ENCODE data around the gene TPM1.
"Not testable (repeated sequence)": the region's sequence is repeated elsewhere in the genome, so short reads cannot be mapped to it uniquely, and the experiment has no call there.

TPM1 gene

DNA sequence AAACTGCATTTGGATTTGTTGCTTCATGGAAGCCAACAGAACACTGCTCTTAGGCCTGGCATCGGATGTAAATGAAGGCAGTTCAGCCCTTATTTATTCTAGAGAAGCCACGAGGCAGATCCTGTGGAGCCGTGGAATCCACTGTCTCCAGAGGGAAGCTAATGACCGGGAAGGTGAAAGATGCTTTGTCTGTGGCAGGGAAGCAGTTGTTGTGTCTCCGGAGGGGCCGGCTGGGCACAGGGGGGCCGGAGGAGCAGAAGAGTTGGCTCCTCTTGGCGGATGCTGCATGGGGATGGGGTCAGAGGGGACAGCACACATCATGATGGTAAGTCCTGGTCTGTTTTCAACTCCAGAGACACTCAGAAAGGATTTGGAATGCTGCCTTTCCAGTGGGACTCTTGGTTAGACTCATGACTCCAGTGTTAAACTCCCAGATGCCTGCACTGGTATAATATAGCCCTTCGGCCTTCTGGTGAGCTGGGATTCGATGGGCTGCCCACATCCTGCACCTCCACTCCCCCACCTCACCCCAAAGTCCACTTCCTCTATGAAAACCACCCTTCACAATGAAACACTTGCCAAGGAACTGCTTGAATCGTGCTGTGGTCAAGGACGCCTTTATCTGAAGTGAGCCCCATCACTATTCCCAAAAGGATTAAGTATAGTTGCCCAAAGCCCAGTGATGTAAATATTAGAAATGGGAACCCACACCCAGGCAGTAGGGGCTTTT lies 33.6 kb downstream of the TPM1 start:
- DNase-seq = no peak

DNA sequence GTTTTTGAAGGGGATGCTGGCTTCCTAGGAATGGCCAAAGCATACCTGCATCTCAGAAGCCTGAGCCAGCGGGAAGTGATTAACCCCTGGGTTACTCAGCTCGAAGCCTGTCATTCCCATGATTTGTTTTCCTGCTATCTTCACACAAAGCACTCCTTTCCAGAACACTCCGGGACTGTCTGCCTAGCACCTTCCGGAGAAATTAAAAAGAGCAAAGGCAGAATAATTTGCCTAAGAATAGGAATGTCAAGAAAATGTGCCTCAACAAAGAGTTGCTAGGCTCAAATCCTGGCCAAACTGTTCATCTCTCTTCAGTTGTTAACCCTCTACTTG lies 34.1 kb downstream of the TPM1 start:
- no peak for DNase-seq

DNA sequence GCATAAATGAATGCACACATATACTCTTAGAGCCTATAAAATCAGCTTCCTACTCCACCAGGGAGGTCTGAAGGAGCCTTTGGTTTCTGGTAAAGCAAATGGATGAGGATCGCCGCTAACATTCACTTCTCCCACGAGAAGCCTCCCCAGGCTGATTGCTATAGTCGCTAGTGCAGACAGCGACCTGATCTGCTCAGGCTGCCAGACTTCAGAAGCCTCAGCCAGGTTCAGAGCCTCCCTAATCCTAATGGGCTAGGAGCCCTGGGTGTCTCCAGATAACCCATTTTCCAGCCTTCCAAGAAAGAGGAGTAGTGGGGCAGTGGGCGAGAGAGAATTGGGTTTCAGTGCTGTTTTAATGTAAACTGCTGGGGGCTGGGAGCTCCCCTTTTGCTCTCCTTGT lies 35.4 kb downstream of the TPM1 start:
- no peak for DNase-seq

DNA sequence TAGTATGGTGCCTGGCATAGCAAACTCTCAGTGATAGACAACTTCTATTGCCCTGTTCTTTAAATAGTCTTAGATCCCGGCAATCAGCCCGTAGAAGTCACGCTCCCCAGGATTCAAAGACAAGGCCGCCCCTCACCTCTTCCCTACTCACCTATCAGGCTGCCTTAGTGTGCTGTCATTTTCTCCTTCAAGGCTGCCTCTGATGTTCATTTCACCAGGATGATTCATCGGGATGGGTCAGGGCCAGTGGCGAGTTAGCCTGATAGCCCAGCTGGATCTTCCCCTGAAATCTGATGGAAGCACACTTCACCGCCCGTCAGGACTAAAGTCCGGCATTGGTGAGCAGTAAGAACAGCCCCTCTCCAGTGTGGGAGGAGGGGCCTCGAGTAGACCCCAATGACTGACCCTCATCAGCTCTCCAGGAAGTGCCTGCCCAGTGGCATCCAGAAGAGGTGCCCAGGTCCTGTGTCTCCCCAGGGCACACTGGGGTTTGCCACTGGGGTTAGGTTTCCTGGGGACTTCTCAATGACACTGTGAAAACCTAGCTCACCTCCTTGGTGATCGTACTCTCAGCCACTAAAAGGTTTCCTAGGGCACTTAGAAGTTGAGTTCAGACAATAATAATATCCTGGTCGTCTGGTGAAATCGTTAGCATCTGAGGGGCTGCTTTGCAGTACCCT lies 37.5 kb downstream of the TPM1 start:
- DNase-seq = no peak

DNA sequence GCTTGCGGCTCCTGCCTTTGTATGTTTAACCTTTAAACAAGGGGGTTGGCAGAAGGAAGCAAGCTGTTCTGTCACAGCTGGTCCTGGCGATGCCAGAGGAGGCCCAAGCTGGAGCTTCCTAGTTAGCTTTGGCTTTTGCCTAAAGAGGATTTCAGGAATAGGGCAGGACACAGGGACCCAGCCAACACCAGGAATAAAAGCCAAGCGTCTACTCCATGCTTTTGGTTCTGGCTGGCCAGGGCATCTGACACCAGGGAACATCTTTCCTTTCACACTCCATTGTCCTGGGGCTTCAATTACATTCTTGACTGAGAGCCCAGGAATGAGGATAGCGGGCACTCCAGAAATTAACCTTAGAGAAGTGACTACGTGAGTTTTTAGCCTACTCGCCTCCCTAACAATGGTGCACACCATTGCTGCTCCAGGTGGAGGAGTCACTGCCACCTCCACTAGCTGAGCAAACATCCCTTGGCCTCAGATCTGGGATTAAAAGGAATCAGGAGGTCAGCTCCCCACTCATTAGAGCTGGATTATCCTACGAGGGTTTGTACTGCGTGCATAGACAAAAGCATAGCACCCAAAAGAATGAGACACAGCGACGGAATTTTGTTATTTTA lies 38.2 kb downstream of the TPM1 start:
- no peak for DNase-seq

DNA sequence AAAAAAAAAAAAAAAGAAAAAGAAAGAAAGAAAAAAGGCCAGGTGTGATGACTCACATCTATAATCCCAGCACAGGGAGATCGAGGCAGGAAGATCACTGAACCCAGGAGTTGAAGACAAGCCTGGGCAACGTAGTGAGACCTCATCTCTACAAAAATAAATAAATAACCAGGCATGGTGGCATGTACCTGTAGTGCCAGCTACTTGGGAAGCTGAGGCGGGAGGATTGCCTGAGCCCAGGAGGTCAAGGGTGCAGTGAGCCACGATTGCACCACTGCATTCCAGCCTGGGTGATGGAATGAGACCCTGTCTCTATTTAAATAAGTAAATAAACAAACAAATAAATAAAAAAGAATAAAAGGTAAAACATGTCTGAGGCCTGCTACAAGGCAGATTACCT lies 39.8 kb downstream of the TPM1 start:
- no peak for DNase-seq

DNA sequence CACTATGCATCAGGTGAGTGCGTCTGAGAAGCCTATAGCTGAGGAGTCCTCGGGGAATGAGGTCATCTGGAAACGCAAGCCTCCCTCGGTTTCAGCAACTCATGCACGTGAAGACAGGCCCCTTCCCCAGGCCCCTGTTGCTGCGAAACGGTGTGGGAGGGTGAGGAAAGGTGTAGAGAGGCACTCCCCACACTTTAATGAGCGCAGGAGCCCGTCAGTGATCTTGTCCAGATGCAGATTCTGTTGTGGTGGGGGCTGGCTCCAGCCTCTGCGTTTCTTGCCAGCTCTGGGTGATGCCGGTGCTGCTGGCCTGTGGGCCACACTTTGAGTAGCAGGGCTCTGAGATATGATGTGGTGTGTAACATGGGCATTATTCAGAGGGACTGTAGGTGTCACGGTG lies 40.5 kb downstream of the TPM1 start:
- DNase-seq = no peak

DNA sequence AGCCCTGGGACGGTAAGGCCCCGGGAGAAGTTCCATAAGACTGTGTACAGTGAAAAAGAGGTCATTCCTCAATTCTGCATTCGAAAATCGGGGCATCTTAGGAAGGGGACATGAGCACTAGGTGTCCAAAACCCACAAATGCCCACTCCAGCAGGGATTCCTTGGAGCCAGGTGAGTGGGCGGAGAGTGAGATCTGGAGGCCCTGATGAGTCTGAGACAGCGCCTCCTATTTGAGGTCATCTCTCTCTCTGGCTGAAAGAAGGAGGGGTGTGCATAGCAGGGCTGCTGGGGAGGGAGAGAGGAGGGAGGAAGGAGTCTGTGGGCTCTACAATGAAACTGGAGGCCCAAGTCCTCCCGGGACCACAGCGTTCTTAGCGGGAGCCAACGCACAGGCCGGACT lies 41.0 kb downstream of the TPM1 start:
- DNase-seq = no peak

DNA sequence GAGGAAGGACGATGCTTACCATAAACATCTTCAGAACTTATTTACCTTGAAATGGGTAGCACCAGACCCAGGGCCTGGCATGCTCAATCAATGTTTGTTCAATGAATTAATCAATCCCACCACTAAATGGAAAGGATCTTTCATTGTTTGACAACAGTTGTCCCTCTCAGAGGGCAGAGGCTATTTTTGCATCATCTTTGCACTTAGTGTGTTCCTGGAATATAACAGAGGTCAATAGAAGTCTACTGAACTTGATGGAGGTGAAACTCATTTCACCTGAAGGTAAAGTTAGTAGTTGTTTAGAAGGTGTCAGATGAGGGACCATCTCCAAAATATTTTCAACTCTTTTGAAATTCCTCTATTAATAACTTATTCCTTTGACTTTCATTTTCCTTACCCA lies 42.3 kb downstream of the TPM1 start:
- no peak for DNase-seq

DNA sequence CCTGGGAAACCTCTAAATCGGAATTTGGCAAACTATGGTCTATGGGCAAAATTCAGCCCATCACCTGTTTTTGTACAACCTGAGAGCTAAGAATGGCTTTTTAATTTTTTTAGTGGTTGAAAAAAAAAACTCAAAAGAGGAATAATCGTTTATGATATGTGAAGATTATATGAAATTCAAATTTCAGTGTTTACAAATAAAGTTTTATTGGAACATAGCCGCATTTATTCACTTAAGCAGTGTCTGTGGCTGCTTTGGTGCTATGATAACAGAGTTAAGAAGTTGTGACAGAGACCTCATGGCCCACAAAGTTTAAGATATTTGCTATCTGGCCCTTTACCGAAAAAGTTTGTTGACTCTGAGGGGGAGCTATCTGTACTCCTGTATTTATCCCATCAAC lies 42.7 kb downstream of the TPM1 start:
- DNase-seq = no peak

DNA sequence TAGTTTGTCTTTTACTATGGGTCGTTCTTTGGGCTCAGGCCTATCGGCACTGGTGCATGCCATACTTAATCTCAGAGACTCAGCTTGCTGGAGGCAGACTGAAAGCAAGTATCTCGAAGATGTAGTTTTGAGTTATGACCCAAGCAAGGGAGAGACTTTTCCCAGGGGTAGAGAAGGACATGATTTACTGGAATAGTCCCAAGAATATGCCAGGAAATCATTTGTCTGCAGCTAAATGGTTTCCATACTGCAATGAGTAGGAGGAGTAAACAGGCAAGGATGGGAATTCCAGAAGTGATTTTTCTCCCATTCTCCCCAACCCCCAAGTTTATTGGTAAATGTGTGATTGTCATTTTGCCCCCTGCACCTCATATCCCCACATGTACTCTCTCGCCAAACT lies 43.7 kb downstream of the TPM1 start:
- DNase-seq = no peak

DNA sequence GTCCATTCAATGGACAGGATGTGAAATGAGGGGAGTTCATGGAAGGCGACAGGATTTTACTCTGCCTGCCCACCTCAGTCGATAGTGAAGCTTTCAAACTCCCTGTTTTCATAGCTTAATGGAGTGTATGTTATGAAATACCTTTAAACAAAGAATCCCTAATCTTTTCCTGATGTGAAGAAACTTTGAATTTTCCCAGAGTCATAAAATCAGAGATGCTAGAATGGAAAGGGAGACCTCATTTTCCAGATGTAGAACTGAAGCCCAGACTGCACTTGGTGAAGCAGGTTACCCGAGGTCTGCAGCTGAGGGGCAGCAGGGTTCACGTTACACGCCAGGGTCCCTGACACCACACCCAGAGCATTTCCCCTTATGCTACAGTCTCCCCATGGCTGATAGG lies 44.4 kb downstream of the TPM1 start:
- no peak for DNase-seq

DNA sequence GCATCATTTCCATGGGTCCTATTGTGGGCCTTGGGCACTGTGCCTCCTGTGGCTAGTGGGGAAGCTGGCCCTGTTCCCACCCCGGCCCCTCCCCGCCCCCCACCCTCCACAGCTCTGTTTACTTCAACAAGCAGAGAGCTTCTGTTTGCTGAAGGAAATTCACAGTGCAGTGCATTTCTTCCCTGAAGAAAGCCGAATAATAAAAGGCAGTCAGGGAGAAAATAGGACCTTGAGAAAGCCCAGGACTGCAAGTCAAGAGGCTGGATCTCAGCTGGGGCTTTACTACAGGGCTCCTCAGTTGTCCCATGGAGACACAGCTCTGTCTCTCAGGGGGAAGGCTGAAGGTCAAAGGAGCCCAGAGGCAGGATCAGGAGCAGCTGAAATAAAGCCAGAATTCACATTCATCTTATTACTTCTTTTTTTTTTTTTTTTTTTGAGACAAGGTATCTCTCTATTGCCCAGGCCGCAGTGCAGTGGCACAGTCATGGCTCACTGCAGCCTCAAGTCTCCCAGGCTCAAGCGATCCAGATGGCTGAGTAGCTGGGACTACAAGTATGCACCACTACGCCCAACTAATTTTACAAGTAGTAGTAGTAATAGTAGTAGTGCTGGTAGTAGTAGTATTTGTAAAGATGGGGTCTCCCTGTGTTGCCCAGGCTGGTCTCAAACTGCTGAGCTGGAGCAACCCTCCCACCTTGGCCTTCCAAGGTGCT lies 46.1 kb downstream of the TPM1 start:
- no peak for DNase-seq

DNA sequence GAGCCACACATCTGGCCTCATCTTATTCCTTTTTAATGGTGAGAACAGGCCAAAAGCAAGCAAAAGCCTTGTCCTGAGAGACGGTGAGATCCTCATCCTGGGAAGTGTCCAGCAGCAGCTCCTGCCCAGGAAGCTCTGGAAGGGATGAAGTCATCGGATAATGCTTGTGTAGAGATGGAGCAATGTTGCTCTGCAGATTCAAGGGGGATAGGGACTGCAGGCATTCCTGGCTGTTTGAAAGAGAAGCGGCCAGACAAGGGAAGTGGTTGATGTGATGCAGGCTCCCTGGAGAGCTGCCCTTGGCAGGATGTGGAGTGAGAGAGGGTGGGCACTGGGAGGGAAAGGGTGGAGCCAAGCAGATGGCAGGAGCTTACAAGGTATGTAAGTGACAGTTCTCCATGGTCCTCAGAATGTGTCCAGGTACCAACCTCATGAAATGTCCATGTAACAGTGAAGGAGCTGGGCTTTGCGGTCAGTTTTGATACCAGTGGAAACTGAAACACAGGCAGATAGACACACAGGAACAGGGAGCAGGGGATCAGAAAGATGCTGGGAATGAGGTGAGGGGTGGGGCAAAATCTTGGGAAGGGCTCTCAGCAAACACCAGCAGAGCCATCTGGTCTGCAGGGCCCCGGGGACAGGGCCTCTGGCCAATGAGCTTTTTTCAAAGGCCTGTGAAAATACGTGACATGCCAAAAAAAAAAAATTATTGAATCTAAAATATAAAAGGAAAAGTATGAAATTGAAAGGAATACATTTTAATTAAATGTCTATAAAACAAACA lies 46.9 kb downstream of the TPM1 start:
- no peak for DNase-seq

DNA sequence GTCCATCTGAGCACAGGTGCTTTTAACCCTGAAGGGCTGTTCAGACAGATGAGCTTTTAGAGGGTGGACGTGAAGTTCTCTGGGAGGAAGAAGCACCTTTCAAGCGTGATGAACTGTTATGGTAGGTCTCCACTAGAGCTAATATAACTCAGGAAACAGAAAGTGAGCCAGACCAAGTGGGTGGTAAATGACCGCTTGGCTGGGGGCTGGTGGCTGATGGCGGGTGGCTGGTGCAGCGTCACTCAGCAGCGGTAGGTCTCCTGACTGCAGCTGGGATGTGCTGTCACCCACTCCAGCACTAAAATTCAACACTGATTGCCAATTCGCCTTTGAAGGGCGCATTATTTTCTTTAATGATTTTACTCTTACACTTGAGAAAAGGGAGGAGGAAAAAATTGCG lies 47.9 kb downstream of the TPM1 start:
- no peak for DNase-seq

DNA sequence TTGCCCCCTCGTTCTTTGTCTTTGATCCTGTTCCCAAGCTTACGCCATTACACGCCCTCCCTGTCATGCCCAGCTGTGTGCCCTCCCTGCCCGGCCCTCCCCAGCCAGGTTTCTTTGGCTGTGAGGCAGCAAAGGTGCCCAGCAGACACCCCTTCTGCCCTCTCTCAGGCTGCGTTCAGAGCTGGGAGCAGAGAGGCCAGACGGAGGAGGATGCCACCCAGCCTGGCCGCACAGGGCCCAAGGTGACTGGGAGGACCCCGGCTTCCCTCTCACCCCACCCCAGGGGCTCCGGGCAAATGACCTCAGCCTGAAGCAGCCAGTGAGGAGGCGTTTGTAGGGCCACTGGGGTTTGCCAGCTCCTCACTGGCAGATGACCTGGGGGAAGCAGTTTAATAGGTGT lies 48.3 kb downstream of the TPM1 start:
- DNase-seq = no peak

DNA sequence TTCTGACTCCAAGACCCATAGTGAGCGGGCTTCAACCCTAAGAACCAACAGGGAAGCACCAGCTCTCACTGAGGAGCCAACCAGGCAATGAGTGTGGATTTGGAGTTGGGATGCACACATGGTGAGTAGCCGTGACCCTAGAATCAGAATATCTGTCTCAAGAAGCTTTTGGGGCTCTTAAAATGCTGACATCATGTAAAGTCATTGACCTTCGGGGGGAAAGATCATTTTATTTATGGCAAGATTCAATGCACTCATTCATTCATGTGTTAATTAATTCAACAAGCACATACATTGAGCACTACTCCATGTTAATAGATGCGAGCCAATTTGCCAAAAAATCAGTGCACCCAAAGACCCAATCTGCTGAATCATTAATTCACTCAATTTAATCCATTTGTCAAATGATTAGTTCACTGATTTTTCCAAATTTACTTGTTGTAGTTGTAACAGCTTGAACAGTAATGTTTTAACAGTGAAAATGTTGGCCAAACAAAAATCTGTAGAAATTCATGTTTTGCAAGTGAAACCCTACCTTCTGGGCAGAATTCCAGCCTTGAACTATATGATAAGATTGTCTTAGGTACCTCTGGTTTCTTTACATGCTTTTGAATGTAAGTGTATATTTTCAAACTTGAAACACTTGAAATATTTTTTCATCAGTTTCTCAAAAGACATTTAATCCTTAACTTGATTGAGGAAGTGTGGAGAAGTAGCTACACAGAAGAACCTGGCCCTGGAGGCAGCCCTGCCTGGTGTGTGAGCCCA lies 49.3 kb downstream of the TPM1 start:
- DNase-seq = no peak

DNA sequence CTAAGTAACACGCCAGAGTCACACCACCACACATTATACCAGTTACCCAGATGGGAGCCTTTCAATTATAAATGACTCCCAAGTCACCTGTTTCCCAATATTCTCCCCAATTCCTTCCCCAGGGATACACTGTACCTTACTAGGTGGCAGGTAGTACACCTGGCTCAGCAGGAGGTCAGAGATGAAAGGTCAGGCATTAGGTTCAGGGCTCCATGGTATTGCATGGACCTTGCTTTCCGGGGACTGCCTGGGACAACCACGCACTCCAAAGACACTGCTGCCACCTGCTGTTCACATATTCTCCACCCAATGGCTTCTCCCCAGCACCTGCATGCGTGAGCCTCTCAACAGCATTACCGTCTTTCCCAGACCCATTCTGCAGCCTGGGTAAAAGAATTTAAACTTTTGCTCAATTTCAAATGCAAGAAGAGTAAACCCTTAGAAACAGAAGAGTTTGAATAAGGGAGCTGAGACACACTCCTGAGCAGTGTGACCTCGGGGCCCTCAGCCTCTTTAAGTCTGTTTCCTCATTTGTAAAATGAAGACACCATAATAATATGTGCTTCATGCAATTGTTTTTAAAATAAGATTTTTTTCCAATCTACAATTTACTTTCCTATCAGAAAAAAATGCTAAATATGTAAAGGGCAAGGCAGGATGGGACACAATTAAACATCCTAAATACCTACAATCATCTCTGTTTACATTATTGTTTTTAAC lies 51.1 kb downstream of the TPM1 start:
- DNase-seq = peak; percentile 54

DNA sequence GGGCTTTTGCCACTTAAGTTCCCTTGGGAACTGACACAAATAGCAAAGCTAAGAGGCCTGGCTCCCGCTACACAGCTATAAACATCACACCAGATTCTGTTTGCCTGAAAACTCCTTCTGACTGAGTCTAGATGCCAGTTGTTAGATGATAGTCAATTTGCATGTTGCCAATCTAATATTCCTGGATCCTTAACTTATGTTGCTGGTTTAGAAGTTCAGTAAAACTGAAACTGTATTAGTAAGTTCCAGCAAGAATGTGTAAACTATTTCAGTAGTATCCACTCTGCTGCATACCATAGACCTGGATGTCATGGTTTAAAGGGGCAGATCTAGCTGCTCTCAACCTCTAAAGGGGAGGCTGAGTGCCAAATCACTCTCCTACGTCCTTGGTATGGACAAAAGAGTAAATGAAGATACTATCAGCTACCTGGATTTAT lies 52.0 kb downstream of the TPM1 start:
- DNase-seq = no peak

DNA sequence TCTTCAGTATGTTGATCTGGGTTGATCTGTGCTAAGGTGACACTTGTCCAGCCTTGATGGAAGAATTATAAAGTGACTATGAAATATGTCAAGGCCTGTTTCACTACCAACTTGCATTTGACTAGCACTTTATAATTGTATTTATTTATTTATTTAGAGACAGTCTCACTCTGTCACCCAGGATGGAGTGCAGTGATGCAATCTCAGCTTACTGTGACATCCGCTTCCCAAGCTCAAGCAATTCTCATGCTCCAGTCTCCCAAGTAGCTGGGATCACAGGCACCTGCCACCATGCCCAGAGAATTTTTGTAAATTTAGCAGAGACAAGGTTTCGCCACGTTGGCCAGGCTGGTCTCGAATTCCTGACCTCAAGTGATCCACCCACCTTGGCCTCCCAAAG lies 53.6 kb downstream of the TPM1 start:
- no peak for DNase-seq

DNA sequence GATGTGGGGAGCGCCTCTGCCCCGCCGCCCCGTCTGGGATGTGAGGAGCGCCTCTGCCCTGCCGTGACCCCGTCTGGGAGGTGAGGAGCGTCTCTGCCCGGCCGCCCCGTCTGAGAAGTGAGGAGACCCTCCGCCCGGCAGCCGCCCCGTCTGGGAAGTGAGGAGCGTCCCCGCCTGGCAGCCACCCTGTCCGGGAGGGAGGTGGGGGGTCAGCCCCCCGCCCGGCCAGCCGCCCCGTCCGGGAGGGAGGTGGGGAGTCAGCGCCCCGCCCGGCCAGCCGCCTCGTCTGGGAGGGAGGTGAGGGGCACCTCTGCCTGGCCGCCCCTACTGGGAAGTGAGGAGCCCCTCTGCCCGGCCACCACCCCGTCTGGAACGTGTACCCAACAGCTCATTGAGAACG lies 56.4 kb downstream of the TPM1 start:
- not testable (repeated sequence) for DNase-seq

DNA sequence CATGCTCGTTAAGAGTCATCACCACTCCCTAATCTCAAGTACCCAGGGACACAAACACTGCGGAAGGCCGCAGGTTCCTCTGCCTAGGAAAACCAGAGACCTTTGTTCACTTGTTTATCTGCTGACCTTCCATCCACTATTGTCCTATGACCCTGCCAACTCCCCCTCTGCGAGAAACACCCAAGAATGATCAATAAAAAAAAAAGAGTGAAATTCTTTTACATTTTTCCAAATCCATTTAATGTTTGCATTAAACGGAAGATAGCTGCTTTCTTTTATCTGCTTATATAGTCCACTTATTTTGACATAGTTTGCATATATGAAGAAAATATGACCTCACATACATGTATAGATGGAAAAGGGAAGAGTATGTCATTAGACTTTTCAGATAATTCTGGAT lies 57.0 kb downstream of the TPM1 start:
- DNase-seq = not testable (repeated sequence)
